Measurements from ENCODE around the gene ZNF362. TPM values are rescaled to one million over a fixed set of nuclear protein-coding genes. Genes with fewer than 3 reads are reported as not detected.

ZNF362 gene
- total and polyA plus RNA-seq, 2 of the 13 experiments (the other 11 are each of a cell fraction or from before 2014, with no cell fraction given) = 8.3 to 14.2 TPM

GRCh38 chr1:33255347-33256220 lies 708 bp upstream of the ZNF362 start (continued):
- TF ChIP-seq HNF1A (IDR thresholded peaks at IDR 0.05; ENCODE audit: low read depth) = no peak
- peak; percentile 47; the same call in 1 of the 2 replicates for TF ChIP-seq HNF1A (CRISPR knock-in tag; IDR thresholded peaks at IDR 0.05; ENCODE audit: borderline replicate concordance)
- TF ChIP-seq NFYC (CRISPR knock-in tag; IDR thresholded peaks at IDR 0.05) = no peak
- 0 out of 2 replicates have a peak, but pooled peaks have one; percentile 25 for TF ChIP-seq KDM5B (CRISPR knock-in tag; IDR thresholded peaks at IDR 0.05; ENCODE audit: borderline replicate concordance)
- no peak for TF ChIP-seq ZNF879 (CRISPR knock-in tag; IDR thresholded peaks at IDR 0.05)
- no peak for TF ChIP-seq ZNF234 (CRISPR knock-in tag; conservative IDR thresholded peaks at IDR 0.05)
- no peak for TF ChIP-seq ZBTB38 (CRISPR knock-in tag; IDR thresholded peaks at IDR 0.05)
- TF ChIP-seq CSRNP1 (CRISPR knock-in tag; IDR thresholded peaks at IDR 0.05) = no peak
- no peak for TF ChIP-seq HDAC2 (CRISPR knock-in tag; IDR thresholded peaks at IDR 0.05)
- TF ChIP-seq MEIS2 (CRISPR knock-in tag; IDR thresholded peaks at IDR 0.05) = peak; percentile 47; the same call in 1 of the 2 replicates
- peak; percentile 21 for TF ChIP-seq HNRNPLL (IDR thresholded peaks at IDR 0.05; ENCODE audit: low read depth, low read length, poor library complexity, severe bottlenecking)
- TF ChIP-seq POGZ (CRISPR knock-in tag; IDR thresholded peaks at IDR 0.05) = no peak
- TF ChIP-seq ZMYM2 (CRISPR knock-in tag; IDR thresholded peaks at IDR 0.05) = no peak
- no peak for TF ChIP-seq KLF13 (CRISPR knock-in tag; IDR thresholded peaks at IDR 0.05)
- TF ChIP-seq ZNF331 (CRISPR knock-in tag; IDR thresholded peaks at IDR 0.05) = no peak
- TF ChIP-seq ZKSCAN8 (CRISPR knock-in tag; IDR thresholded peaks at IDR 0.05; ENCODE audit: borderline replicate concordance) = no peak
- no peak for TF ChIP-seq NFAT5 (CRISPR knock-in tag; IDR thresholded peaks at IDR 0.05)
- TF ChIP-seq PHF8 (CRISPR knock-in tag; IDR thresholded peaks at IDR 0.05) = peak; percentile 48

All from HepG2 (cell line).